Measurements from ENCODE around the gene CIZ1. TPM values are rescaled to one million over a fixed set of nuclear protein-coding genes. Genes with fewer than 3 reads are reported as not detected.

The CIZ1 gene
- total and polyA plus RNA-seq, 2 experiments from 2014 or later = 95.0 to 105 TPM

GRCh38 chr9:128146591-128147120 lies 44.7 kb downstream of the CIZ1 start:
- Histone ChIP-seq H3K27me3 (no peaks in the 10 kb centered on the region), H3K4me1 (ENCODE audit: low read depth) (no peaks in the 10 kb centered on the region), H3K27ac (no peak overlapping the region), H3K36me3 (no peaks in the 10 kb centered on the region), H3K4me3 (no peak overlapping the region), H3K9me3 (ENCODE audit: low read depth) (no peaks in the 10 kb centered on the region)
- TF ChIP-seq, protein P1, sequence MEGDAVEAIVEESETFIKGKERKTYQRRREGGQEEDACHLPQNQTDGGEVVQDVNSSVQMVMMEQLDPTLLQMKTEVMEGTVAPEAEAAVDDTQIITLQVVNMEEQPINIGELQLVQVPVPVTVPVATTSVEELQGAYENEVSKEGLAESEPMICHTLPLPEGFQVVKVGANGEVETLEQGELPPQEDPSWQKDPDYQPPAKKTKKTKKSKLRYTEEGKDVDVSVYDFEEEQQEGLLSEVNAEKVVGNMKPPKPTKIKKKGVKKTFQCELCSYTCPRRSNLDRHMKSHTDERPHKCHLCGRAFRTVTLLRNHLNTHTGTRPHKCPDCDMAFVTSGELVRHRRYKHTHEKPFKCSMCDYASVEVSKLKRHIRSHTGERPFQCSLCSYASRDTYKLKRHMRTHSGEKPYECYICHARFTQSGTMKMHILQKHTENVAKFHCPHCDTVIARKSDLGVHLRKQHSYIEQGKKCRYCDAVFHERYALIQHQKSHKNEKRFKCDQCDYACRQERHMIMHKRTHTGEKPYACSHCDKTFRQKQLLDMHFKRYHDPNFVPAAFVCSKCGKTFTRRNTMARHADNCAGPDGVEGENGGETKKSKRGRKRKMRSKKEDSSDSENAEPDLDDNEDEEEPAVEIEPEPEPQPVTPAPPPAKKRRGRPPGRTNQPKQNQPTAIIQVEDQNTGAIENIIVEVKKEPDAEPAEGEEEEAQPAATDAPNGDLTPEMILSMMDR (IDR thresholded peaks at IDR 0.05; ENCODE audit: low read depth, low read length) = no peak
- DNase-seq (ENCODE audit: low read depth in 1 of 2, low spot score in 1 of 2) = no peak

DNA sequence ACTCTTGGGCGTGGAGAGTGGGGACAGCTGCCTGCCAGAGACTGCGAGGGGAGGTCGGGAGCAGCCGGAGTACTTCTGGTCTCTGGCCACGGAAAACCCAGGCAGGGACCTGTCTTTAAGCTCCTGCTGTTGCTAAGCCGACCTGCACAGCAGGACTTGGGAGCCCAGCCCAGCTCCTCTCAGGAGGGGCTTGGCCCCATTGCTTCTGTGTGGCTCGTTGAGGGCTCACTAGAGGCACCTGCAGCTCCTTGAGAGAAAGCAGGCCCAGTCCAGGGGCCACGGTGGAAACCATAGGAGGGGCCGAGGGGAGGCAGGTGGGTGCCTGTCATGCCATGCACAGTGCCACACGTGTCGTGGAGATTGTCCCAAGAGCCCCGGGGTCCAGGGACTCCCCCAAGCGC lies 45.4 kb downstream of the CIZ1 start:
- Histone ChIP-seq H3K36me3 (no peaks in the 10 kb centered on the region), H3K4me3 (no peak overlapping the region), H3K9me3 (ENCODE audit: low read depth) (no peaks in the 10 kb centered on the region), H3K27me3 (no peaks in the 10 kb centered on the region), H3K4me1 (ENCODE audit: low read depth) (no peaks in the 10 kb centered on the region), H3K27ac (no peak overlapping the region)
- TF ChIP-seq, protein P1 (IDR thresholded peaks at IDR 0.05; ENCODE audit: low read depth, low read length) = no peak
- no peak for DNase-seq (ENCODE audit: low read depth in 1 of 2, low spot score in 1 of 2)

GRCh38 chr9:128145536-128145935 lies 45.8 kb downstream of the CIZ1 start:
- Histone ChIP-seq H3K4me3 (no peak overlapping the region), H3K36me3 (no peaks in the 10 kb centered on the region), H3K9me3 (ENCODE audit: low read depth) (no peaks in the 10 kb centered on the region), H3K4me1 (ENCODE audit: low read depth) (no peaks in the 10 kb centered on the region), H3K27me3 (no peaks in the 10 kb centered on the region), H3K27ac (no peak overlapping the region)
- no peak for DNase-seq (ENCODE audit: low read depth in 1 of 2, low spot score in 1 of 2)
- TF ChIP-seq, protein P1 (IDR thresholded peaks at IDR 0.05; ENCODE audit: low read depth, low read length) = no peak

- Histone ChIP-seq H3K27ac (no peak overlapping the region), H3K27me3 (no peaks in the 10 kb centered on the region), H3K9me3 (ENCODE audit: low read depth) (no peaks in the 10 kb centered on the region), H3K4me1 (ENCODE audit: low read depth) (no peaks in the 10 kb centered on the region), H3K36me3 (no peaks in the 10 kb centered on the region), H3K4me3 (no peak overlapping the region)
- TF ChIP-seq, protein P1 (IDR thresholded peaks at IDR 0.05; ENCODE audit: low read depth, low read length) = no peak
- DNase-seq (ENCODE audit: low read depth in 1 of 2, low spot score in 1 of 2) = no peak
Measured at GRCh38 chr9:128144239-128145181, 46.9 kb downstream of the CIZ1 start.

- no peak overlapping the region for H3K27ac ChIP-seq
- no peaks in the 10 kb centered on the region for H3K27me3 ChIP-seq
- no peaks in the 10 kb centered on the region for H3K36me3 ChIP-seq
- no peaks in the 10 kb centered on the region for H3K4me1 ChIP-seq (ENCODE audit: low read depth)
- H3K4me3 ChIP-seq = no peak overlapping the region
- DNase-seq (ENCODE audit: low read depth in 1 of 2, low spot score in 1 of 2) = no peak
- TF ChIP-seq, protein P1 (IDR thresholded peaks at IDR 0.05; ENCODE audit: low read depth, low read length) = no peak
- H3K9me3 ChIP-seq (ENCODE audit: low read depth) = no peaks in the 10 kb centered on the region
Measured at GRCh38 chr9:128143525-128144238, 47.7 kb downstream of the CIZ1 start.
